IPS-11a (cell line): ENCODE results near the gene SEMA3E.
"Not testable (repeated sequence)": the region's sequence is repeated elsewhere in the genome, so short reads cannot be mapped to it uniquely, and the experiment has no call there.

Source experiments
- H3K4me3 ChIP-seq: one replicate; pipeline ENCODE4 v1.5.1; 2013; ENCODE audit warnings: low read depth, low read length, control low read depth

Gene SEMA3E

GRCh38 chr7:83648464-83649241 is at the start of gene SEMA3E:
Gene SEMA3E, minus strand, starts transcription at chr7:83649139.
- peak within 1 kb of the TSS; percentile 57 for H3K4me3 ChIP-seq

- H3K4me3 ChIP-seq = no peak overlapping the region
Observed at GRCh38 chr7:83697804-83698530, 49.0 kb upstream of the SEMA3E start.

- H3K4me3 ChIP-seq = no peak overlapping the region
Observed at GRCh38 chr7:83696101-83696500, 47.2 kb upstream of the SEMA3E start.

GRCh38 chr7:83695128-83695960 is 46.4 kb upstream of the SEMA3E start:
- H3K4me3 ChIP-seq = no peak overlapping the region

GRCh38 chr7:83693256-83693655 is 44.3 kb upstream of the SEMA3E start:
- no peak overlapping the region for H3K4me3 ChIP-seq

- H3K4me3 ChIP-seq = no peak overlapping the region
Observed at GRCh38 chr7:83691095-83691494, 42.2 kb upstream of the SEMA3E start.

GRCh38 chr7:83689855-83690254 is 40.9 kb upstream of the SEMA3E start:
- no peak overlapping the region for H3K4me3 ChIP-seq

- H3K4me3 ChIP-seq = no peak overlapping the region
Observed at GRCh38 chr7:83686416-83686815, 37.5 kb upstream of the SEMA3E start.

GRCh38 chr7:83684928-83685327 is 36.0 kb upstream of the SEMA3E start:
- no peak overlapping the region for H3K4me3 ChIP-seq

- no peak overlapping the region for H3K4me3 ChIP-seq
Observed at GRCh38 chr7:83681200-83681778, 32.4 kb upstream of the SEMA3E start.

- no peak overlapping the region for H3K4me3 ChIP-seq
Observed at GRCh38 chr7:83677180-83677866, 28.4 kb upstream of the SEMA3E start.

- not testable (repeated sequence) for H3K4me3 ChIP-seq
Observed at GRCh38 chr7:83673291-83673690, 24.4 kb upstream of the SEMA3E start.

GRCh38 chr7:83672157-83672556 is 23.2 kb upstream of the SEMA3E start:
- no peak overlapping the region for H3K4me3 ChIP-seq

GRCh38 chr7:83663131-83663530 is 14.2 kb upstream of the SEMA3E start:
- H3K4me3 ChIP-seq = no peak overlapping the region

- H3K4me3 ChIP-seq = no peak overlapping the region
Observed at GRCh38 chr7:83658126-83658525, 9.2 kb upstream of the SEMA3E start.

- H3K4me3 ChIP-seq = no peak overlapping the region
Observed at GRCh38 chr7:83655951-83656556, 7.1 kb upstream of the SEMA3E start.

GRCh38 chr7:83652481-83652880 is 3.5 kb upstream of the SEMA3E start:
- H3K4me3 ChIP-seq = no peak overlapping the region

GRCh38 chr7:83649701-83650100 is 762 bp upstream of the SEMA3E start:
- no peak overlapping the region for H3K4me3 ChIP-seq

- H3K4me3 ChIP-seq = no peak overlapping the region
Observed at GRCh38 chr7:83646027-83646426, 2.9 kb downstream of the SEMA3E start.

GRCh38 chr7:83643739-83644138 is 5.2 kb downstream of the SEMA3E start:
- no peak overlapping the region for H3K4me3 ChIP-seq
